ENCODE measurements around the gene MRPL9. TPM values are rescaled to one million over a fixed set of nuclear protein-coding genes. Genes with fewer than 3 reads are reported as not detected.

MRPL9 gene
- total RNA-seq, 1 donor from 2014 or later: 58.5 TPM

DNA sequence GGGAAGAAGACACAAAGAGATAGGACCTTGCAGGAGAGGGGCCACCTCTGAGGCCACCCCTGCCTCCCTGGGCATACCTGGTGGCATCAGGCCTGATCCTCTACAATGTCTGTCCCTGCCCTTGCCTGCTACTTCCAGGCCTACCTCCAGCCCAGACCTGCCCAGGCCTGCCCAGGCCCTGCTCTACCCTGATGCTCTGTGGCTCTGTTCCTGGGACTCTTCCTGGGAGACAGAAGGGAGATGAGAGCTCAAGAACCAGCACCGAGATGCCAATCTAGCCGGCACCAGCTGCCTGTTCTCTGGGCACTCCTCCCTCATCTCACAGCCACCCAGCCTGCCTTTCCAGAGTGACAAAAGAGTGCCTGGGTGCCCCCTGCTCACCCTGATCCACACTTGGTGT, 49.4 kb downstream of the MRPL9 start:
- H3K4me3 Mint-ChIP-seq (ENCODE audit: unreplicated experiment): no peak overlapping the region
- H3K9me3 Mint-ChIP-seq (ENCODE audit: unreplicated experiment): peaks cover 2% of the 10 kb centered on the region
- Histone ChIP-seq H2AFZ (ENCODE audit: low read depth, low read length) (no peak overlapping the region), H3K36me3 (ENCODE audit: insufficient read depth, low read length) (no peaks in the 10 kb centered on the region), H3K9ac (ENCODE audit: low read length) (no peak overlapping the region), H3K4me2 (ENCODE audit: low read length) (no peak overlapping the region), H3K9me3 (ENCODE audit: insufficient read depth, low read depth, low read length) (no peaks in the 10 kb centered on the region), H3K4me3 (ENCODE audit: insufficient read depth, low read depth, low read length) (no peak overlapping the region), H3K27ac (ENCODE audit: low read depth, low read length) (no peak overlapping the region), H3K27me3 (ENCODE audit: insufficient read depth, low read length) (peaks cover 51% of the 10 kb centered on the region), H3K79me2 (ENCODE audit: insufficient read depth, low read length) (no peaks in the 10 kb centered on the region), H4K20me1 (ENCODE audit: insufficient read depth, low read length) (no peaks in the 10 kb centered on the region), H3K4me1 (ENCODE audit: insufficient read depth, low read length) (peaks cover 3% of the 10 kb centered on the region)
- no peak for FAIRE-seq
- peaks cover 9% of the 10 kb centered on the region for H3K4me1 Mint-ChIP-seq (ENCODE audit: low read depth, unreplicated experiment)
- TF ChIP-seq EZH2 (IDR thresholded peaks at IDR 0.05; ENCODE audit: insufficient read depth, low read length): no peak
- TF ChIP-seq, protein P1, sequence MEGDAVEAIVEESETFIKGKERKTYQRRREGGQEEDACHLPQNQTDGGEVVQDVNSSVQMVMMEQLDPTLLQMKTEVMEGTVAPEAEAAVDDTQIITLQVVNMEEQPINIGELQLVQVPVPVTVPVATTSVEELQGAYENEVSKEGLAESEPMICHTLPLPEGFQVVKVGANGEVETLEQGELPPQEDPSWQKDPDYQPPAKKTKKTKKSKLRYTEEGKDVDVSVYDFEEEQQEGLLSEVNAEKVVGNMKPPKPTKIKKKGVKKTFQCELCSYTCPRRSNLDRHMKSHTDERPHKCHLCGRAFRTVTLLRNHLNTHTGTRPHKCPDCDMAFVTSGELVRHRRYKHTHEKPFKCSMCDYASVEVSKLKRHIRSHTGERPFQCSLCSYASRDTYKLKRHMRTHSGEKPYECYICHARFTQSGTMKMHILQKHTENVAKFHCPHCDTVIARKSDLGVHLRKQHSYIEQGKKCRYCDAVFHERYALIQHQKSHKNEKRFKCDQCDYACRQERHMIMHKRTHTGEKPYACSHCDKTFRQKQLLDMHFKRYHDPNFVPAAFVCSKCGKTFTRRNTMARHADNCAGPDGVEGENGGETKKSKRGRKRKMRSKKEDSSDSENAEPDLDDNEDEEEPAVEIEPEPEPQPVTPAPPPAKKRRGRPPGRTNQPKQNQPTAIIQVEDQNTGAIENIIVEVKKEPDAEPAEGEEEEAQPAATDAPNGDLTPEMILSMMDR (IDR thresholded peaks at IDR 0.05; ENCODE audit: insufficient read depth, low read depth, low read length): no peak
- H3K27ac Mint-ChIP-seq (ENCODE audit: unreplicated experiment): no peak overlapping the region
- no peak for DNase-seq (ENCODE audit: low read depth)
- peaks cover 3% of the 10 kb centered on the region for H3K36me3 Mint-ChIP-seq (ENCODE audit: low read depth, unreplicated experiment)
- peaks cover 58% of the 10 kb centered on the region for H3K27me3 Mint-ChIP-seq (ENCODE audit: low read depth, unreplicated experiment)

DNA sequence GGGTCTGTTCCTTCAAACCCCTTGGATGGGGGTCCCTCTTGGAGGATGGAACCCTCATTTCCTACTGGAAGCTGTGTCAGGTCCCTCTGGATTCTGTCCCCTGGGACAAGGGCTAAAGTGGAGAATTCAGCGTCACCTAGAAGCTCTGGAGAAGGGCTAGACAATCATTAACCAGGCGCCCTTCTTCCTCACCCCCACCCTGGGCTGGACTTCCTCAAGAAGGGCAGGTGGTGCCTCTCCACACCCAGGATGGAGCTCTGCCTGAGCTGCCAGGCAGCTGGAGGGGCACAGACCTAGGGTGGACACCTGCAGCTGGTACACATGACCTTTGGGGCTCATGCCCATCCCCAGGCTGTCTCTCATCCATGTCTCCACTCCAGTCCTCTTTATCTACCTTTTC, 50.3 kb downstream of the MRPL9 start:
- no peak overlapping the region for H3K9ac ChIP-seq (ENCODE audit: low read length)
- H3K4me1 Mint-ChIP-seq (ENCODE audit: low read depth, unreplicated experiment): peaks cover 13% of the 10 kb centered on the region
- no peak for TF ChIP-seq EZH2 (IDR thresholded peaks at IDR 0.05; ENCODE audit: insufficient read depth, low read length)
- no peak overlapping the region for H3K4me2 ChIP-seq (ENCODE audit: low read length)
- no peak overlapping the region for H3K27ac Mint-ChIP-seq (ENCODE audit: unreplicated experiment)
- FAIRE-seq (no peak), DNase-seq (ENCODE audit: low read depth) (no peak)
- no peak overlapping the region for H3K4me3 ChIP-seq (ENCODE audit: insufficient read depth, low read depth, low read length)
- no peaks in the 10 kb centered on the region for H3K9me3 ChIP-seq (ENCODE audit: insufficient read depth, low read depth, low read length)
- no peak overlapping the region for H2AFZ ChIP-seq (ENCODE audit: low read depth, low read length)
- no peaks in the 10 kb centered on the region for H3K79me2 ChIP-seq (ENCODE audit: insufficient read depth, low read length)
- no peaks in the 10 kb centered on the region for H3K9me3 Mint-ChIP-seq (ENCODE audit: unreplicated experiment)
- H3K36me3 Mint-ChIP-seq (ENCODE audit: low read depth, unreplicated experiment): peaks cover 3% of the 10 kb centered on the region
- H3K27me3 ChIP-seq (ENCODE audit: insufficient read depth, low read length): peaks cover 43% of the 10 kb centered on the region
- H3K27ac ChIP-seq (ENCODE audit: low read depth, low read length): no peak overlapping the region
- H4K20me1 ChIP-seq (ENCODE audit: insufficient read depth, low read length): no peaks in the 10 kb centered on the region
- H3K4me1 ChIP-seq (ENCODE audit: insufficient read depth, low read length): peaks cover 3% of the 10 kb centered on the region
- peaks cover 49% of the 10 kb centered on the region for H3K27me3 Mint-ChIP-seq (ENCODE audit: low read depth, unreplicated experiment)
- no peak overlapping the region for H3K4me3 Mint-ChIP-seq (ENCODE audit: unreplicated experiment)
- H3K36me3 ChIP-seq (ENCODE audit: insufficient read depth, low read length): no peaks in the 10 kb centered on the region

DNA sequence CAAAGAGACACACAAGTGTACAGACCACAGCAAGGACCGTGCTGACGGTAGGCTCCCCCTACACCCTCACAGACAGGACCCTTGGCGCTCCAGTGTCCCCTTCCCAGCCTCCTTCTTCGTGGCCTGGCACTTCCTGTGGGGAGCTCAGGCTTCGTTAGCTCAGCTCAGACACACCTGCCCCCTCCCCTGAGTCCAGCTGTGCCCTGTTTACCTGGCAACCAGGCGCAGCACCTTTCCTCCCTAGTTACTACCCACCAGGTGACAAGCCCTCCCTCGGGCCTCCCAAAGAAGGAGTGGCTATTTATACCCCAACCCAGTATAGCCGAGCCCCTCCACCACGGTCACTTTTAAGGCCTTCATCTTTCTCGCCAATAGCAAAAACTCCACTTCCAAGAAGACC, 51.3 kb downstream of the MRPL9 start:
- FAIRE-seq: no peak
- no peaks in the 10 kb centered on the region for H3K36me3 ChIP-seq (ENCODE audit: insufficient read depth, low read length)
- H3K9me3 ChIP-seq (ENCODE audit: insufficient read depth, low read depth, low read length): no peaks in the 10 kb centered on the region

More for the DNA sequence above, 51.3 kb downstream of the MRPL9 start:
- H3K27me3 Mint-ChIP-seq (ENCODE audit: low read depth, unreplicated experiment): peaks cover 38% of the 10 kb centered on the region
- peaks cover 33% of the 10 kb centered on the region for H3K27me3 ChIP-seq (ENCODE audit: insufficient read depth, low read length)
- H3K36me3 Mint-ChIP-seq (ENCODE audit: low read depth, unreplicated experiment): peaks cover under 1% of the 10 kb centered on the region
- no peak overlapping the region for H2AFZ ChIP-seq (ENCODE audit: low read depth, low read length)
- H3K27ac ChIP-seq (ENCODE audit: low read depth, low read length): no peak overlapping the region
- no peaks in the 10 kb centered on the region for H3K79me2 ChIP-seq (ENCODE audit: insufficient read depth, low read length)
- H3K4me1 ChIP-seq (ENCODE audit: insufficient read depth, low read length): no peaks in the 10 kb centered on the region
- no peak overlapping the region for H3K9ac ChIP-seq (ENCODE audit: low read length)
- no peak overlapping the region for H3K4me3 ChIP-seq (ENCODE audit: insufficient read depth, low read depth, low read length)
- no peak for DNase-seq (ENCODE audit: low read depth)
- no peak overlapping the region for H3K27ac Mint-ChIP-seq (ENCODE audit: unreplicated experiment)
- no peak overlapping the region for H3K4me2 ChIP-seq (ENCODE audit: low read length)
- TF ChIP-seq EZH2 (IDR thresholded peaks at IDR 0.05; ENCODE audit: insufficient read depth, low read length): no peak
- TF ChIP-seq, protein P1 (IDR thresholded peaks at IDR 0.05; ENCODE audit: insufficient read depth, low read depth, low read length): no peak
- H3K4me1 Mint-ChIP-seq (ENCODE audit: low read depth, unreplicated experiment): peaks cover 8% of the 10 kb centered on the region
- H3K4me3 Mint-ChIP-seq (ENCODE audit: unreplicated experiment): no peak overlapping the region
- H4K20me1 ChIP-seq (ENCODE audit: insufficient read depth, low read length): no peaks in the 10 kb centered on the region
- no peaks in the 10 kb centered on the region for H3K9me3 Mint-ChIP-seq (ENCODE audit: unreplicated experiment)

All from astrocyte (in vitro differentiated cells and primary cell).